Astrocyte (in vitro differentiated cells and primary cell): Measurements from ENCODE around the gene AK1. TPM values are rescaled to one million over a fixed set of nuclear protein-coding genes. Genes with fewer than 3 reads are reported as not detected.

Experiments used
- DNase-seq: peaks from one replicate; pipeline ENCODE4 v3.0.0-alpha.2; 2010; ENCODE audit warnings: low read depth
- FAIRE-seq: peaks from 2 replicates; lab custom pipeline; 2011; peaks lifted over from hg19 to GRCh38; lab: Jason Lieb, UNC
- H2AFZ ChIP-seq: 2 replicates; pipeline ENCODE4 v1.6.0; 2012; ENCODE audit warnings: low read depth, low read length, inconsistent platforms
- H3K27ac ChIP-seq: 2 replicates; pipeline ENCODE4 v1.5.1; 2011; ENCODE audit warnings: low read depth, low read length, inconsistent platforms
- H3K27me3 ChIP-seq: 2 replicates; pipeline ENCODE4 v1.6.0; 2011; ENCODE audit warnings: low read length, inconsistent platforms; ENCODE audit not compliant: insufficient read depth
- H3K36me3 ChIP-seq: 2 replicates; pipeline ENCODE4 v1.5.1; 2011; ENCODE audit warnings: low read length, inconsistent platforms; ENCODE audit not compliant: insufficient read depth
- H3K4me1 ChIP-seq: 2 replicates; pipeline ENCODE4 v1.5.1; 2011; ENCODE audit warnings: low read length, inconsistent platforms; ENCODE audit not compliant: insufficient read depth
- H3K4me2 ChIP-seq: 2 replicates; pipeline ENCODE4 v1.6.0; 2012; ENCODE audit warnings: low read length, inconsistent platforms
- H3K4me3 ChIP-seq: 2 replicates; pipeline ENCODE4 v1.5.1; 2011; ENCODE audit warnings: low read depth, mild to moderate bottlenecking, low read length, inconsistent platforms; ENCODE audit not compliant: insufficient read depth
- H3K79me2 ChIP-seq: 2 replicates; pipeline ENCODE4 v1.6.0; 2012; ENCODE audit warnings: mild to moderate bottlenecking, low read length, inconsistent platforms; ENCODE audit not compliant: insufficient read depth
- H3K9ac ChIP-seq: 2 replicates; pipeline ENCODE4 v1.6.0; 2012; ENCODE audit warnings: mild to moderate bottlenecking, low read length, inconsistent platforms
- H3K9me3 ChIP-seq: 2 replicates; pipeline ENCODE4 v1.5.1; 2012; ENCODE audit warnings: low read depth, mild to moderate bottlenecking, low read length, inconsistent platforms; ENCODE audit not compliant: insufficient read depth
- H4K20me1 ChIP-seq: 2 replicates; pipeline ENCODE4 v1.6.0; 2012; ENCODE audit warnings: low read length, inconsistent platforms; ENCODE audit not compliant: insufficient read depth
- H3K27ac Mint-ChIP-seq: one replicate; pipeline ENCODE4 v1.8.0; 2021; ENCODE audit warnings: mild to moderate bottlenecking, mixed read lengths; ENCODE audit not compliant: unreplicated experiment
- H3K27me3 Mint-ChIP-seq: one replicate; pipeline ENCODE4 v1.8.0; 2021; ENCODE audit warnings: low read depth, mixed read lengths; ENCODE audit not compliant: unreplicated experiment
- H3K36me3 Mint-ChIP-seq: one replicate; pipeline ENCODE4 v1.8.0; 2021; ENCODE audit warnings: low read depth, mixed read lengths; ENCODE audit not compliant: unreplicated experiment
- H3K4me1 Mint-ChIP-seq: one replicate; pipeline ENCODE4 v1.8.0; 2021; ENCODE audit warnings: low read depth, mixed read lengths; ENCODE audit not compliant: unreplicated experiment
- H3K4me3 Mint-ChIP-seq: one replicate; pipeline ENCODE4 v1.8.0; 2021; ENCODE audit warnings: mild to moderate bottlenecking, moderate library complexity, mixed read lengths; ENCODE audit not compliant: unreplicated experiment
- H3K9me3 Mint-ChIP-seq: one replicate; pipeline ENCODE4 v1.8.0; 2021; ENCODE audit warnings: mild to moderate bottlenecking, mixed read lengths; ENCODE audit not compliant: unreplicated experiment
- CTCF ChIP-seq: IDR thresholded peaks from 2 replicates; pipeline ENCODE4 v1.5.1; 2011; ENCODE audit warnings: low read depth, mild to moderate bottlenecking, inconsistent platforms, low read length, moderate library complexity; ENCODE audit not compliant: insufficient read depth
- EZH2 ChIP-seq: IDR thresholded peaks from 2 replicates; pipeline ENCODE4 v1.6.1; 2012; ENCODE audit warnings: mild to moderate bottlenecking, low read length, inconsistent platforms; ENCODE audit not compliant: insufficient read depth
- total RNA-seq: library from RNA; stranded (reverse); gene quantifications from 2 replicates; pipeline ENCODE4 v1.2.1, GENCODE V29; 2021

AK1 gene
- total RNA-seq, 1 donor from 2014 or later = 78.0 TPM

- DNase-seq = no peak
- H2AFZ ChIP-seq = peak overlapping the region; percentile 87
- peak overlapping the region; percentile 82 for H3K9ac ChIP-seq
- Mint-ChIP-seq H3K9me3 (no peaks in the 10 kb centered on the region), H3K4me3 (peak overlapping the region; percentile 84), H3K4me1 (peaks cover 15% of the 10 kb centered on the region), H3K27me3 (no peaks in the 10 kb centered on the region), H3K36me3 (peaks cover 9% of the 10 kb centered on the region), H3K27ac (no peak overlapping the region)
- peaks cover 8% of the 10 kb centered on the region for H3K79me2 ChIP-seq
- FAIRE-seq = no peak
- H3K4me1 ChIP-seq = peaks cover 33% of the 10 kb centered on the region
- H4K20me1 ChIP-seq = no peaks in the 10 kb centered on the region
- peak overlapping the region; percentile 90 for H3K4me2 ChIP-seq
- H3K36me3 ChIP-seq = peaks cover 3% of the 10 kb centered on the region
- peak overlapping the region; percentile 70 for H3K4me3 ChIP-seq
- peak overlapping the region; percentile 0 for H3K27ac ChIP-seq
- no peaks in the 10 kb centered on the region for H3K9me3 ChIP-seq
- TF ChIP-seq EZH2 = no peak
- TF ChIP-seq CTCF = no peak
- H3K27me3 ChIP-seq = no peaks in the 10 kb centered on the region
These were observed 38.6 kb upstream of the AK1 start for GRCh38 chr9:127915801-127916719.

- peaks cover 33% of the 10 kb centered on the region for H3K4me1 ChIP-seq
- no peaks in the 10 kb centered on the region for H3K9me3 Mint-ChIP-seq
- H2AFZ ChIP-seq = no peak overlapping the region
- peaks cover 15% of the 10 kb centered on the region for H3K4me1 Mint-ChIP-seq
- H3K27me3 ChIP-seq = no peaks in the 10 kb centered on the region
- no peaks in the 10 kb centered on the region for H4K20me1 ChIP-seq
- H3K27ac ChIP-seq = no peak overlapping the region
- H3K4me3 ChIP-seq = no peak overlapping the region
- peak overlapping the region; percentile 90 for H3K4me2 ChIP-seq
- peaks cover 8% of the 10 kb centered on the region for H3K79me2 ChIP-seq
- H3K36me3 ChIP-seq = peaks cover 3% of the 10 kb centered on the region
- TF ChIP-seq CTCF (no peak), EZH2 (no peak)
- no peak overlapping the region for H3K4me3 Mint-ChIP-seq
- H3K9ac ChIP-seq = no peak overlapping the region
- H3K9me3 ChIP-seq = no peaks in the 10 kb centered on the region
- H3K27me3 Mint-ChIP-seq = peaks cover 4% of the 10 kb centered on the region
- H3K27ac Mint-ChIP-seq = no peak overlapping the region
- H3K36me3 Mint-ChIP-seq = peaks cover 14% of the 10 kb centered on the region
- FAIRE-seq (no peak), DNase-seq (no peak)
These were observed 37.9 kb upstream of the AK1 start for GRCh38 chr9:127915325-127915752.

- Histone ChIP-seq H3K4me3 (no peak overlapping the region), H4K20me1 (no peaks in the 10 kb centered on the region), H3K27ac (no peak overlapping the region), H3K9ac (no peak overlapping the region), H3K4me1 (peaks cover 21% of the 10 kb centered on the region), H3K79me2 (peaks cover 8% of the 10 kb centered on the region), H2AFZ (no peak overlapping the region), H3K36me3 (peaks cover 3% of the 10 kb centered on the region), H3K4me2 (no peak overlapping the region), H3K27me3 (no peaks in the 10 kb centered on the region), H3K9me3 (no peaks in the 10 kb centered on the region)
- Mint-ChIP-seq H3K4me1 (peaks cover 7% of the 10 kb centered on the region), H3K27ac (no peak overlapping the region), H3K4me3 (no peak overlapping the region), H3K9me3 (no peaks in the 10 kb centered on the region), H3K27me3 (peaks cover 4% of the 10 kb centered on the region), H3K36me3 (peaks cover 14% of the 10 kb centered on the region)
- DNase-seq = no peak
- no peak for FAIRE-seq
- TF ChIP-seq CTCF (no peak), EZH2 (no peak)
These were observed 36.2 kb upstream of the AK1 start for GRCh38 chr9:127913682-127914081.
